HepG2 (cell line): Measurements from ENCODE around the gene CLIC5. TPM values are rescaled to one million over a fixed set of nuclear protein-coding genes. Genes with fewer than 3 reads are reported as not detected.

Source experiments
- polyA plus RNA-seq, 8 experiments: library from polyadenylated mRNA; depleted of rRNA in 3 of 8; stranded (reverse) in 7 of 8; unstranded in 1 of 8; fragments of >200 nt; fragmentation: Illumina TruSeq in 4 of 8; extraction: Trizol in 4 of 8; gene quantifications; 2 replicates each; pipeline versions ENCODE4 v1.2.1 to v1.2.3, GENCODE V29; 2011 to 2016; ENCODE audit warnings: low read depth in 4 of 8, missing spikeins in 1 of 8, mixed read lengths in 1 of 8; ENCODE audit not compliant: insufficient read depth in 1 of 8
- small RNA-seq, 3 experiments: library from RNA; depleted of rRNA; stranded (forward); fragments of <200 nt; gene quantifications; one replicate each; pipeline ENCODE3, GENCODE V24; 2012; ENCODE audit warnings: low read depth in 2 of 3, low replicate concordance in 1 of 3; ENCODE audit not compliant: insufficient read length in 3 of 3, insufficient read depth in 2 of 3
- total RNA-seq, 5 experiments: library from RNA; depleted of rRNA; stranded (reverse); fragments of >200 nt; fragmentation: Illumina TruSeq; extraction: Trizol; gene quantifications; 2 replicates each; pipeline ENCODE4 v1.2.3, GENCODE V29; 2016; ENCODE audit warnings: low read depth in 1 of 5

Gene CLIC5
- total and polyA plus RNA-seq, 2 of the 13 experiments (the other 11 are each of a cell fraction or from before 2014, with no cell fraction given): not detected

Small RNAs within 50 kb of the gene (small RNA-seq; reads per million reads assigned to genes)
- gene RNU6-754P: 0 reads per million in 3 experiments

Other genes with a start within 250 kb of the CLIC5 start
- gene ENPP4, start 114.1 kb upstream of the CLIC5 start, total RNA-seq (2016; rRNA removed; fragmentation: Illumina TruSeq; extraction: Trizol): 0.34 and 0.38 TPM in 2 replicates
- 0.04 and 0.10 TPM in 2 replicates for gene ENPP4, start 114.1 kb upstream of the CLIC5 start, polyA plus RNA-seq (2011; rRNA removed)
- not detected in 2 replicates for gene ENPP5, start 155.1 kb upstream of the CLIC5 start, total RNA-seq (2016; rRNA removed; fragmentation: Illumina TruSeq; extraction: Trizol)
- gene ENPP5, start 155.1 kb upstream of the CLIC5 start, polyA plus RNA-seq (2011; rRNA removed): not detected in 2 replicates